Measurements from ENCODE around the gene DZIP1.

DNA sequence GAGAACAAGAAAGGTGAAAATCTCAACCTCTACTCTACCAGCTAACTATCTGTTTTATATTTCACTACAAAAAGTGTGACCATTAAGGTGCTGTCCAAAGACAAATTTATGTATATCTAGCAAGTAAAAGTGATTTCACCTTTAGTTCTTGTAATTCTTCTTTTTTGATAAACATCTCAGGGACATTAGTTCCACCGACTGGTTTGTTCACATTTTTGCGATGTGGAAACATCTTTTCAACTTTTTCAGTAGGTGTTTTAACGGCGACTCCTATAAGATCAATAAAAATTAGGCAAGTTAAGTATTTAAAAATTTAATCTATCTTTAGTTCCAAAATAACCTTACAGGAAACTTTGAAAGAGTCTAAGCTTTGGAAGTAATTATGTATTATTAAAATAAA lies 58.6 kb downstream of the DZIP1 start:
- TF ChIP-seq ZNF274 (IDR thresholded peaks at IDR 0.05; ENCODE audit: borderline replicate concordance, extremely low read depth, low read length) (no peak), POLR2A (IDR thresholded peaks at IDR 0.05; ENCODE audit: control extremely low read depth in 1 of 2, low read depth in 2 of 2, low read length in 2 of 2) (no peak), EP300 (IDR thresholded peaks at IDR 0.05; ENCODE audit: borderline replicate concordance in 1 of 2, low read depth in 2 of 2, low read length in 2 of 2) (no peak), SIN3A (conservative IDR thresholded peaks at IDR 0.05 in 1 of 2, IDR thresholded peaks at IDR 0.05 in 1 of 2; ENCODE audit: low read depth in 1 of 2, low read length in 2 of 2) (no peak), RXRA (IDR thresholded peaks at IDR 0.05; ENCODE audit: insufficient read depth, low read depth, low read length) (no peak), FOSL1 (IDR thresholded peaks at IDR 0.05; ENCODE audit: insufficient read depth, low read depth, low read length) (no peak), YY1 (IDR thresholded peaks at IDR 0.05; ENCODE audit: low read depth, low read length) (no peak), SRF (IDR thresholded peaks at IDR 0.05; ENCODE audit: low read depth, low read length) (no peak), JUN (IDR thresholded peaks at IDR 0.05; ENCODE audit: low read depth, low read length) (no peak), CBX5 (IDR thresholded peaks at IDR 0.05; ENCODE audit: low read depth, low read length) (no peak), CHD2 (IDR thresholded peaks at IDR 0.05; ENCODE audit: low read length) (no peak)
- TF ChIP-seq, protein P1, sequence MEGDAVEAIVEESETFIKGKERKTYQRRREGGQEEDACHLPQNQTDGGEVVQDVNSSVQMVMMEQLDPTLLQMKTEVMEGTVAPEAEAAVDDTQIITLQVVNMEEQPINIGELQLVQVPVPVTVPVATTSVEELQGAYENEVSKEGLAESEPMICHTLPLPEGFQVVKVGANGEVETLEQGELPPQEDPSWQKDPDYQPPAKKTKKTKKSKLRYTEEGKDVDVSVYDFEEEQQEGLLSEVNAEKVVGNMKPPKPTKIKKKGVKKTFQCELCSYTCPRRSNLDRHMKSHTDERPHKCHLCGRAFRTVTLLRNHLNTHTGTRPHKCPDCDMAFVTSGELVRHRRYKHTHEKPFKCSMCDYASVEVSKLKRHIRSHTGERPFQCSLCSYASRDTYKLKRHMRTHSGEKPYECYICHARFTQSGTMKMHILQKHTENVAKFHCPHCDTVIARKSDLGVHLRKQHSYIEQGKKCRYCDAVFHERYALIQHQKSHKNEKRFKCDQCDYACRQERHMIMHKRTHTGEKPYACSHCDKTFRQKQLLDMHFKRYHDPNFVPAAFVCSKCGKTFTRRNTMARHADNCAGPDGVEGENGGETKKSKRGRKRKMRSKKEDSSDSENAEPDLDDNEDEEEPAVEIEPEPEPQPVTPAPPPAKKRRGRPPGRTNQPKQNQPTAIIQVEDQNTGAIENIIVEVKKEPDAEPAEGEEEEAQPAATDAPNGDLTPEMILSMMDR (IDR thresholded peaks at IDR 0.05; ENCODE audit: control extremely low read depth in 1 of 3, insufficient read depth in 1 of 3, low read depth in 1 of 3, low read length in 3 of 3): no peak
- TF ChIP-seq, protein P2, sequence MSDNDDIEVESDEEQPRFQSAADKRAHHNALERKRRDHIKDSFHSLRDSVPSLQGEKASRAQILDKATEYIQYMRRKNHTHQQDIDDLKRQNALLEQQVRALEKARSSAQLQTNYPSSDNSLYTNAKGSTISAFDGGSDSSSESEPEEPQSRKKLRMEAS (IDR thresholded peaks at IDR 0.05): no peak

Data from H1 (cell line).